Cardiac muscle cell (in vitro differentiated cells and primary cell): ENCODE data around the gene DOC2B. TPM values are rescaled to one million over a fixed set of nuclear protein-coding genes. Genes with fewer than 3 reads are reported as not detected.

ENCODE experiments used
- DNase-seq, 2 donors: peaks; one replicate each; pipeline versions ENCODE4 v3.0.0 to v3.0.0-alpha.2; 2010 to 2017; ENCODE audit warnings: low read depth in 1 of 2, low spot score in 1 of 2
- H3K27ac ChIP-seq: fragments of 200-600 bp; sonication (generic); 2 replicates; pipeline ENCODE4 v1.5.1; 2016
- H3K27me3 ChIP-seq: fragments of 200-600 bp; sonication (generic); 2 replicates; pipeline ENCODE4 v1.6.0; 2016; ENCODE audit warnings: control low read depth
- H3K36me3 ChIP-seq: fragments of 200-600 bp; sonication (generic); 2 replicates; pipeline ENCODE4 v1.5.1; 2016; ENCODE audit warnings: control low read depth
- H3K4me1 ChIP-seq: fragments of 200-600 bp; sonication (generic); 2 replicates; pipeline ENCODE4 v1.8.1; 2017; ENCODE audit warnings: low read depth, mild to moderate bottlenecking, mixed run types
- H3K4me3 ChIP-seq: fragments of 200-600 bp; sonication (generic); 2 replicates; pipeline ENCODE4 v1.5.1; 2016; ENCODE audit warnings: mild to moderate bottlenecking
- H3K9me3 ChIP-seq: fragments of 200-600 bp; sonication (generic); 2 replicates; pipeline ENCODE4 v1.5.1; 2017; ENCODE audit warnings: low read depth, mild to moderate bottlenecking, control low read depth
- CTCF ChIP-seq: IDR thresholded peaks from 2 replicates; pipeline ENCODE4 v1.5.1; 2012; ENCODE audit warnings: low read depth, mild to moderate bottlenecking, low read length
- polyA plus RNA-seq: library from polyadenylated mRNA; unstranded; fragments of >200 nt; fragmentation: Nextera tagmentation; extraction: Ambion mirVana; gene quantifications from 2 replicates; pipeline ENCODE4 v1.2.1, GENCODE V29; 2016
- total RNA-seq: library from RNA; depleted of rRNA; stranded (reverse); fragments of >200 nt; gene quantifications from 2 replicates; pipeline ENCODE4 v1.2.3, GENCODE V29; 2016

The DOC2B gene
- total RNA-seq (0.35 and 1.6 TPM in 2 replicates), polyA plus RNA-seq (0.21 and 0.85 TPM in 2 replicates)

GRCh38 chr17:181245-182049 lies at the start of gene DOC2B:
Gene DOC2B (minus strand): TSS chr17:181650. CDS start chr17:181479, 171 bp downstream.
- peak within 1 kb of the TSS; percentile 38 for H3K4me3 ChIP-seq
- no peaks in the 10 kb centered on the region for H3K4me1 ChIP-seq
- H3K36me3 ChIP-seq: no peaks in the 10 kb centered on the region
- DNase-seq: peak; percentile 41 to 74
- no peak for TF ChIP-seq CTCF
- no peak within 1 kb of the TSS for H3K27ac ChIP-seq
- H3K9me3 ChIP-seq: no peaks in the 10 kb centered on the region
- peaks cover 58% of the 10 kb centered on the region for H3K27me3 ChIP-seq

GRCh38 chr17:230395-230770 lies 48.9 kb upstream of the DOC2B start:
- H3K4me3 ChIP-seq: no peak overlapping the region
- H3K4me1 ChIP-seq: no peaks in the 10 kb centered on the region
- H3K9me3 ChIP-seq: no peaks in the 10 kb centered on the region
- H3K27me3 ChIP-seq: no peaks in the 10 kb centered on the region
- H3K27ac ChIP-seq: no peak overlapping the region
- DNase-seq: no peak
- no peaks in the 10 kb centered on the region for H3K36me3 ChIP-seq
- TF ChIP-seq CTCF: no peak

- H3K9me3 ChIP-seq: no peaks in the 10 kb centered on the region
- no peak for DNase-seq
Measured at GRCh38 chr17:229709-230394, 48.4 kb upstream of the DOC2B start.

GRCh38 chr17:228951-229708 lies 47.7 kb upstream of the DOC2B start:
- Histone ChIP-seq H3K36me3 (no peaks in the 10 kb centered on the region), H3K27ac (no peak overlapping the region), H3K27me3 (no peaks in the 10 kb centered on the region), H3K4me1 (no peaks in the 10 kb centered on the region), H3K4me3 (no peak overlapping the region), H3K9me3 (no peaks in the 10 kb centered on the region)
- TF ChIP-seq CTCF: no peak
- DNase-seq: peak in 1 of 2 donors; percentile 35

More at GRCh38 chr17:229709-230394, 48.4 kb upstream of the DOC2B start:
- no peak for TF ChIP-seq CTCF
- H3K4me3 ChIP-seq: no peak overlapping the region
- no peaks in the 10 kb centered on the region for H3K4me1 ChIP-seq
- H3K27me3 ChIP-seq: no peaks in the 10 kb centered on the region
- H3K27ac ChIP-seq: no peak overlapping the region
- H3K36me3 ChIP-seq: no peaks in the 10 kb centered on the region

- Histone ChIP-seq H3K27me3 (no peaks in the 10 kb centered on the region), H3K9me3 (no peaks in the 10 kb centered on the region), H3K36me3 (no peaks in the 10 kb centered on the region), H3K4me1 (no peaks in the 10 kb centered on the region), H3K27ac (no peak overlapping the region), H3K4me3 (no peak overlapping the region)
- DNase-seq: no peak
- TF ChIP-seq CTCF: no peak
Measured at GRCh38 chr17:227946-228615, 46.6 kb upstream of the DOC2B start.
